Ascending aorta (tissue), 2 donors: ENCODE data around the gene AUTS2. TPM values are rescaled to one million over a fixed set of nuclear protein-coding genes. Genes with fewer than 3 reads are reported as not detected.
"Not testable (repeated sequence)": the region's sequence is repeated elsewhere in the genome, so short reads cannot be mapped to it uniquely, and the experiment has no call there.

Source experiments
- DNase-seq, 2 donors: peaks; one replicate each; pipeline ENCODE4 v3.0.0-alpha.2; 2019; ENCODE audit warnings: low spot score in 2 of 2
- H3K27ac ChIP-seq, 2 donors: fragments of 200-600 bp; sonication (generic); one replicate each; pipeline ENCODE4 v1.5.1; 2016 to 2017; ENCODE audit warnings: mild to moderate bottlenecking in 1 of 2
- H3K27me3 ChIP-seq: fragments of 200-600 bp; sonication (generic); one replicate; pipeline ENCODE4 v1.5.1; 2017
- H3K36me3 ChIP-seq, 2 donors: fragments of 200-600 bp; sonication (generic); one replicate each; pipeline ENCODE4 v1.5.1; 2016
- H3K4me1 ChIP-seq, 2 donors: fragments of 200-600 bp; sonication (generic); one replicate each; pipeline ENCODE4 v1.5.1; 2016 to 2017; ENCODE audit warnings: mild to moderate bottlenecking in 1 of 2
- H3K4me3 ChIP-seq, 2 donors: fragments of 200-600 bp; sonication (generic); one replicate each; pipeline ENCODE4 v1.5.1; 2016 to 2017; ENCODE audit warnings: mild to moderate bottlenecking in 1 of 2
- H3K9me3 ChIP-seq, 2 donors: fragments of 200-600 bp; sonication (generic); one replicate each; pipeline ENCODE4 v1.5.1; 2016
- intact Hi-C: fragments of 100-400 bp; cut with DNase I; formaldehyde crosslinking; loops from one replicate; pipeline ENCODE4 v1.15.1; 2023
- total RNA-seq: library from RNA; depleted of rRNA; stranded (reverse); fragments of >200 nt; gene quantifications from one replicate; pipeline ENCODE4 v1.1.0, GENCODE V29; 2016
- TF ChIP-seq, protein P1 (sequence below), 3 experiments: fragments of 200-600 bp in 2 of 3; fragments of 450-650 bp in 1 of 3; sonication (generic) in 2 of 3; IDR thresholded peaks; one replicate each; pipeline ENCODE4 v1.5.1; 2016 to 2019; ENCODE audit warnings: antibody characterized with exemption in 3 of 3, mild to moderate bottlenecking in 1 of 3, moderate library complexity in 1 of 3

Gene AUTS2
- total RNA-seq, 1 donor from 2014 or later = 90.4 TPM

DNA sequence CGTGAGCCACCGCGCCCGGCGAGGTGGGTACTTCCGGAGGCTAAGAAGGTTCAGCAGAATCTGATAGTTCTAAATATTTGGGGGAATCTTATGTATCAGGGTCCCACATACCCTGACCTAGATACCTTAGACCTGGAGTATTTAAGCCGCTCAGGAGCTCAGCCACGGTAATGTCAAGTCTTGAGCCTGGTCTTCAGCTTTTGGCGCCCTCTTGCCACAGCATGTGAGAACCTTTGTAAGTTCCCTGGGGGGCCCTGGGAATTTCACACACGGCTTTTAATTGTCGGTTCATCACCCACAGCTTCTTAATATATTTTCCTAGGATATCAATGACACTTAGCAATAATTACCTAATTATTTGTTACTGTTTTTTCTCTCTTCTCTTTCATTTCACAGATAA, 1209.4 kb downstream of the AUTS2 start:
- intact Hi-C loops = no loop called here
- no peak for DNase-seq
- Histone ChIP-seq H3K27ac (no peak overlapping the region), H3K36me3 (no peaks in the 10 kb centered on the region), H3K27me3 (no peaks in the 10 kb centered on the region), H3K9me3 (peaks cover 0 to 7% of the 10 kb centered on the region in 2 donors), H3K4me3 (no peak overlapping the region), H3K4me1 (no peaks in the 10 kb centered on the region)
- TF ChIP-seq, protein P1, sequence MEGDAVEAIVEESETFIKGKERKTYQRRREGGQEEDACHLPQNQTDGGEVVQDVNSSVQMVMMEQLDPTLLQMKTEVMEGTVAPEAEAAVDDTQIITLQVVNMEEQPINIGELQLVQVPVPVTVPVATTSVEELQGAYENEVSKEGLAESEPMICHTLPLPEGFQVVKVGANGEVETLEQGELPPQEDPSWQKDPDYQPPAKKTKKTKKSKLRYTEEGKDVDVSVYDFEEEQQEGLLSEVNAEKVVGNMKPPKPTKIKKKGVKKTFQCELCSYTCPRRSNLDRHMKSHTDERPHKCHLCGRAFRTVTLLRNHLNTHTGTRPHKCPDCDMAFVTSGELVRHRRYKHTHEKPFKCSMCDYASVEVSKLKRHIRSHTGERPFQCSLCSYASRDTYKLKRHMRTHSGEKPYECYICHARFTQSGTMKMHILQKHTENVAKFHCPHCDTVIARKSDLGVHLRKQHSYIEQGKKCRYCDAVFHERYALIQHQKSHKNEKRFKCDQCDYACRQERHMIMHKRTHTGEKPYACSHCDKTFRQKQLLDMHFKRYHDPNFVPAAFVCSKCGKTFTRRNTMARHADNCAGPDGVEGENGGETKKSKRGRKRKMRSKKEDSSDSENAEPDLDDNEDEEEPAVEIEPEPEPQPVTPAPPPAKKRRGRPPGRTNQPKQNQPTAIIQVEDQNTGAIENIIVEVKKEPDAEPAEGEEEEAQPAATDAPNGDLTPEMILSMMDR (IDR thresholded peaks at IDR 0.05) = no peak

DNA sequence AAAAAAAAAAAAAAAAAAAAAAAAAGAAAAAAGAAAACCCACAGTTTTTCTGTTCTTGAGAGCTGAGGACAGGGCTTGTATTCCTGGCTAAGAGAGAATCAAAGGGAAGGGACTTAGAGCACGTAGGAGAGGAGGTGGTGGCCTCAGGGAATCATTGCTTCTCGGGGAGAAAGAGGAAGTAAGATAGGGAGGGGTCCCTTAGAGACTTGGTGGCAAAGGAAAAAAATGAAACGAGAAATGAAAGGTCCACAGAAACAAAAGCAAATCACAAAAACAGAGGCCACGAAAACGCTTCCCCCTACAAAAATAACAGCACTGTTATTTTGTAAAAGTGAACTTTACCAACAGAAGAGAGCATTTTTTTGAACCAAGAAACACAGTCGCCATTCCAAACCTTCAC, 1210.6 kb downstream of the AUTS2 start:
- DNase-seq = no peak
- TF ChIP-seq, protein P1 (IDR thresholded peaks at IDR 0.05) = no peak
- Histone ChIP-seq H3K4me3 (no peak overlapping the region), H3K27ac (no peak overlapping the region), H3K9me3 (no peaks in the 10 kb centered on the region), H3K36me3 (no peaks in the 10 kb centered on the region), H3K27me3 (no peaks in the 10 kb centered on the region), H3K4me1 (no peaks in the 10 kb centered on the region)
- intact Hi-C loops = no loop called here

DNA sequence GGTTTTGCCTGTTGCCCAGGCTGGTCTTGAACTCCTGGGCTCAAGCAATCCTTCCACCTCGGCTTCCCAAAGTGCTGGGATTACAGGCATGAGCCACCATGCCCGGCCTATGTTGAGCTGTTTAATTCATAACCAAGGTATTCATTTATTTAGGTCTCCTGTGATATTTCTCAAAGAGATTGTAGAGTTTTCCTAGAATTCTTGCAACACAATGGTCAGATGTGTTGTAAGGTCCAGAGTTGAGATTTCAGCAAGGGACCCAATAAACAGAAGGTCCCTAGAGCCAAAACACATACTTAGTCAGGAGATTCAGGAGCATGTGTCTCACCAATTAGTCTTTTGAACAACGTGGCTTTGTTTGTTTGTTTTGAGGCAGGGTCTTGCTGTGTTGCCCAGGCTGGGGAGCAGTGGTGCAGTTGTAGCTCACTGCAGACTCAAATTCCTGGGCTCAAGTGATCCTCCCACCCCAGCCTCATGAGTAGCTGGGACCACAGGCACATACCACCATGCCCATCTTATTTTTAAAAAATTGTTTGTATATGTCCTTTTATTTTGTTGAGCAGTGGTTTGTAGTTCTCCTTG, 1212.4 kb downstream of the AUTS2 start:
- DNase-seq = no peak
- Histone ChIP-seq H3K4me1 (no peaks in the 10 kb centered on the region), H3K9me3 (no peaks in the 10 kb centered on the region), H3K27ac (no peak overlapping the region), H3K27me3 (no peaks in the 10 kb centered on the region), H3K4me3 (no peak overlapping the region), H3K36me3 (no peaks in the 10 kb centered on the region)
- intact Hi-C loops = no loop called here
- TF ChIP-seq, protein P1 (IDR thresholded peaks at IDR 0.05) = no peak

DNA sequence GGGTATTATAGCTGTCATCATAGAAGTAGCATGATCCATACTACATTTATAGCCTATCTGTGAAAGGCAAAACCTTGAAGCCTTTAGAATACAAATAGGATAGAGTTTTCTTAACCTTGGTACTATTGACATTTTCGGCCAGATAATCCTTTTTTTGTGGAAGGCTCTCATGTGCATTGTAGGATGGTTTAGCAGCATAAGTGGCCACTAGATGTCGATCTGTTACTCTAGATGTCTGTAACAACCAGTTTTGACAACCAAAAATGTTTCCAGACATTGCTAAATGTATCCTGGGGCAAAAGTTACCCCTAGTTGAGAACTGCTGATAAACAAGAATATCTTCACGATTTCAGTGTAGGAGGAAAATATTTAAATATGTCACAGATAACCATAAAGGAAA, 1214.2 kb downstream of the AUTS2 start:
- Histone ChIP-seq H3K4me1 (no peaks in the 10 kb centered on the region), H3K27ac (no peak overlapping the region), H3K4me3 (no peak overlapping the region), H3K36me3 (no peaks in the 10 kb centered on the region), H3K9me3 (peaks cover 0 to under 1% of the 10 kb centered on the region in 2 donors), H3K27me3 (no peaks in the 10 kb centered on the region)
- intact Hi-C loops = no loop called here
- TF ChIP-seq, protein P1 (IDR thresholded peaks at IDR 0.05) = no peak
- DNase-seq = no peak

DNA sequence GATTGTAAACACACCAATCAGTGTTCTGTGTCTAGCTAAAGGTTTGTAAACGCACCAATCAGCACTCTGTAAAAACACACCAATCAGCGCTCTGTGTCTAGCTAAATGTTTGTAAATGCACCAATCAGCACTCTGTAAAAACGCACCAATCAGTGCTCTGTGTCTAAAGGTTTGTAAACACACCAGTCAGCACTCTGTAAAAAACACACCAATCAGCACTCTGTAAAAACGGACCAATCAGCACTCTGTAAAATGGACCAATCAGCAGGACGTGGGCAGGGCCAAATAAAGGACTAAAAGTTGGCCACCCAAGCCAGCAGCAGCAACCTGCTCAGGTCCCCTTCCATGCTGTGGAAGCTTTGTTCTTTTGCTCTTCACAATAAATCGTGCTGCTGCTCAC, 1224.2 kb downstream of the AUTS2 start:
- H3K27ac ChIP-seq, H3K4me3 ChIP-seq, DNase-seq, H3K4me1 ChIP-seq, H3K36me3 ChIP-seq, H3K9me3 ChIP-seq, H3K27me3 ChIP-seq, intact Hi-C loops: not testable (repeated sequence)

DNA sequence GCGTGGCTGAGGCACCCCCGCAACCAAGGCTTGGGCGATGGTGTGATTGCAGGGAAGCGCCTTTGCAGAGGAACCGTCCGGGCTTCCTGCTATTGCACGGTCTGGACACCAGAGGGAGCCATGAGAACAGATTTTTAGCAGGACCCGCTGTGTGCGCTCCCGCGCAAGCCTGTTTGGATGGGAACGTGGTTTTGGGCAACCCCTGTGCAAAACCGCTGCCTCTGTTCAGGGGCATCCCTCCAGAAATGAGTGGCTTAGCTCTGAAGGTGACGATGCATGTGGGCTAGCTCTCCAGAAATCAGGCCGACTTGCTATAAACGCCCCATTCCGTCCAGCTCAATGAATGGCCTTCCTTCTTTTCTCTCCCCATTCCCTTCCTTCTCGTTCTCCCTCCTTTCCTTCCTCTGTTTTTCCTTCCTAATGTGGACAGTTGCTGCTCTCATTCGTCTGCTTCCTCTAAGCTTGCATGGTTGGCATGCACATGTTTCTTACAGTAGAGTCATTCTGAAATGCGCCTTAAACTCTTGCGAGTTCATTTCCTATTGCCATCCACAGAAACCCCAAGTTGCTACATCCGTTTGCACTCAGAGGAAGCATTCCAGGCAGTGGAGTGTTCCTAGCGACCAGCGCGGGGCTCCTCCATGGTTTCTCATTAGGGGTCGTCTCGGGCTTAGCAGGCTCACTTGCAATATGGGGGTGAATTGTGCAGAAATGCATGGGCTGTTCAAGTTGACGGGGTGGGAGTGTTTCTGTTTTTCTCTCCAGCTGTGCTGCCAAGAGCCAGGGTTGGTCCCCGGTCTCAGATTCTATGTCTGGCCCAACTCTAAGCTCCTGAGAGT, 1231.2 kb downstream of the AUTS2 start:
- H3K4me3 ChIP-seq = peak overlapping the region in 1 of 2 donors; percentile 43
- intact Hi-C loops = loop anchor here (1.0 kb wide), 1 partner anchor 904 kb away; no protein-coding TSS in a partner anchor
- DNase-seq = peak in 1 of 2 donors; percentile 70

More for the DNA sequence above, 1231.2 kb downstream of the AUTS2 start:
- Histone ChIP-seq H3K27me3 (no peaks in the 10 kb centered on the region), H3K4me1 (no peaks in the 10 kb centered on the region), H3K36me3 (no peaks in the 10 kb centered on the region), H3K27ac (no peak overlapping the region), H3K9me3 (no peaks in the 10 kb centered on the region)
- TF ChIP-seq, protein P1 (IDR thresholded peaks at IDR 0.05) = peak; percentile 58 to 90 (median 88)
